Stimulated activated CD4-positive, alpha-beta T cell treated with anti-CD3 and anti-CD28 coated beads, Interleukin-2, amount 100 ng/mL, for 4 hours (primary cell): Measurements from ENCODE around the gene DOCK4.
"Not testable (repeated sequence)": the region's sequence is repeated elsewhere in the genome, so short reads cannot be mapped to it uniquely, and the experiment has no call there.

Source experiments
- DNase-seq: peaks from one replicate; pipeline ENCODE4 v3.0.0-alpha.2; 2020; ENCODE audit warnings: low read depth

DOCK4 gene

GRCh38 chr7:111953611-111954010 is 252.6 kb downstream of the DOCK4 start:
- DNase-seq = no peak

DNA sequence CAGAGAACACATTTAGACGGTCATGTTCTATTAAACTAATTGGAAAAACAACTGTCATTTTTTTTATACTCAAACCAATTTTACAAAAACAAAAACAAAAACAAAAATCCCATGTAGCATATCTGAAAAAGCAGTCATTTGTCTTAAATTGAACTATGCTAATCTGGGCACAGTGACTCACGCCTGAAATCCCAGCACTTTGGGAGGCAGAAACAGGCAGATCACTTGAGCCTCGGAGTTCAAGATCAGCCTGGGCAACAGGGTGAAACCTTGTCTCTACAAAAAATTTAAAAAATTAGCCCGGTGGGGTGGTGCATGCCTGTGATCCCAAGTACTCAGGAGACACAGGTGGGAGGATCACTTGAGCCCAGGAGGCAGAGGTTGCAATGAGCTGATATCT is 253.4 kb downstream of the DOCK4 start:
- DNase-seq = no peak

DNA sequence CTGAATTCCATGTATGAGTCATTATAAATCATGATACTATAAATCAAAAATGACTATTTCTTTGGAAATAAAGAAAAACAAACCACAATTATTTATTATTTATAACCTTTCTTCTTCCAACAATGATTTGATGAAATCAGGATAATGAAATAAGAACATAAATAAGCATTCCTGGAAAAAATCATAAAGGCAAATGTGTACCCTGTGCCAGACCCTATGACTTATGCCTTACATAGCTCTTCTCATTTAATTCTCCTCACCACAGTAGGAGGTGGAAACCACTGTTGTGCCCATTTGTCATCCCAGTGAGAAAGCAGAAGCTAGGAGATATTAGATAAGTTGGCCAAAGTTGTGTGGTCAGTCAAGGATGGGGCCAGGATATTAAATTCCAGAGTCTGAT is 255.1 kb downstream of the DOCK4 start:
- DNase-seq = no peak

DNA sequence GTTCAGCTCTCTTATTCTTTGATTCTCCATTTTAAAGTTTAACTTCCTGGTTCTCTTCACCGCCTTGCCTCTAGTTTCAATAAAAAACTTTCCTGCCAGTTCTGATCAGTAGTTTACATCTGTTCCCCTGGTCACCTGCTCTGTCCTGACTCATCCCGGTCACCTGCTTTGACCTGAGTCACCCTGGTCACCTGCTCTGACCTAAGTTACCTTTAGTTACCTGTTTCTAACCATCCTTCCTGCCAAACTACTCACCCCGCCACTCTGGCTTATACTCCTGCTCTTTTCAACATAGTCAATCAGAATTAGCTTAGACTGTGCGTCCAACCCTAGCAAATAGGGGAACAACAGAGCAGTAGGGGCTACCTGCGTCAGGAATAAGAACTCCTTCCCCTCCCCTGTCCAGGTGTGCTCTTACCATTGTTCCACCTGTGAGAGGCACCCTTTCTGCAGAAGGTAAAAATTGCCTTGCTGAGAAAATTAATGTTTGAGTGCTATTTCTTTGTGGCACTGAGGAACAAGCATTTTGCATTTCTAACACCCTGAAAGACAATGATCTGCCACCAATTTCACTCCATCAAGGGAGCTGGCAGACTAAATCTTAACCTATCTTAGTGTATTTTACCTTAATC is 263.6 kb downstream of the DOCK4 start:
- no peak for DNase-seq

DNA sequence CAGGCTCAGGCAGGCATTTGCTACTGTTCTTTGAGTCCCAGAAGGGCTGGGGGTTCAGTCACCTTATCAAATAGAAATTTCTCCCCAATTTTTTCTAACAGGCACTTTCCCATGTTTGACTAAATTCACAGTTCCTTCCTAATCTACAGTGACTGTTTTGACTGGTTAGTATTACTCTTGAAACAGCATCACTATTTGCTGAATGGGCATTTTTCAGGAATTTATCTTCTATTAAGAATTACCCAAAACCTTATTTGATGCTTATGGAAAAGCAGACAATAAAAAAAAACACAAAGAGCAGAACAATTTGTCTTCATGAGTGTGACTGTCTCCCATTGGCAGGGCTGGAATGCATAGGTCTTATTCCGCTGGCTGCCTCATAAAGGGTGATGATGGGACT is 269.0 kb downstream of the DOCK4 start:
- no peak for DNase-seq

DNA sequence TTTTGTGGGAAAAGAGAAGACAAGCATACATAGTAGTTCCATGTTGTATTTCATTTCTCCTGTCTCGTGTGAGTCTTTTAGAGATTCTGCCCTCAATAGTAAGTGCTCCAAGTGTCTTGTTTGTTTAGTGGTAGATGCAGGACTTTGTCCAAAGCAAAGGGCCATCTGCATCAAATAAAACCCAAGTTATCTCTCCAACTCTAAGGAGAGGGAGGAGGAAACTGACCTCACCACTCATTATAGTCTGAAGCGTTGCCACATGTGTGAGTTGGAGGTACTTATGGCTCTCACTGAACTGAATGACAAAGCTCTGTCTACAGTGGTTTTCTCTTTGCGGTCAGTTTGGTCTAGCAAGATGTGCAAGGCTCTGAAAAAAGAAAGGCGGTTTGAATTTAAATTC is 272.6 kb downstream of the DOCK4 start:
- no peak for DNase-seq

GRCh38 chr7:111931958-111932357 is 274.2 kb downstream of the DOCK4 start:
- DNase-seq = no peak

GRCh38 chr7:111931016-111931517 is 275.1 kb downstream of the DOCK4 start:
- DNase-seq = no peak

- DNase-seq = no peak
These were observed 276.9 kb downstream of the DOCK4 start for GRCh38 chr7:111929264-111929663.

GRCh38 chr7:111927353-111928019 is 278.7 kb downstream of the DOCK4 start:
- DNase-seq = no peak

GRCh38 chr7:111920329-111920728 is 285.9 kb downstream of the DOCK4 start:
- DNase-seq = no peak

- DNase-seq = no peak
These were observed 286.5 kb downstream of the DOCK4 start for GRCh38 chr7:111919631-111920179.

- DNase-seq = no peak
These were observed 287.0 kb downstream of the DOCK4 start for GRCh38 chr7:111919164-111919563.

DNA sequence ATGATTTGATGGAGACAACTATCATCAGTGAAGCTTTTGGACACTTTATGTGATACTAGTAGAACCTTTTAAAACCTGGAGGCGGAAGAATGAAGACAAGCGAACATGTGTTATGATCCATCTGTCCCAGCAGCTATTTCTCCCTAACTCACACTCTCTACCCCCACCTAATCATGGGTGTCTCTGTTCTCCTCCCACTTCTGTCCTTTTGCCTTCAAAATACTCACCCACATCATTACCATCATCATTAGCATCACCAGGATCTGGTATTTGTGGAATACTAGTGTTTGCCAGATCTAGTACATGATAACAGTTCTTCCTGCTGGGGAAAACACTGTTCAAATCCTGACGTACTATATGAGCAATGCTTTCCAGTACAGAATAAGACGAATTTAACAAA is 287.7 kb downstream of the DOCK4 start:
- DNase-seq = no peak

GRCh38 chr7:111917404-111917803 is 288.8 kb downstream of the DOCK4 start:
- not testable (repeated sequence) for DNase-seq

- DNase-seq = no peak
These were observed 291.9 kb downstream of the DOCK4 start for GRCh38 chr7:111914291-111914690.

- DNase-seq = no peak
These were observed 294.8 kb downstream of the DOCK4 start for GRCh38 chr7:111911166-111911961.

GRCh38 chr7:111910656-111911055 is 295.5 kb downstream of the DOCK4 start:
- no peak for DNase-seq

DNA sequence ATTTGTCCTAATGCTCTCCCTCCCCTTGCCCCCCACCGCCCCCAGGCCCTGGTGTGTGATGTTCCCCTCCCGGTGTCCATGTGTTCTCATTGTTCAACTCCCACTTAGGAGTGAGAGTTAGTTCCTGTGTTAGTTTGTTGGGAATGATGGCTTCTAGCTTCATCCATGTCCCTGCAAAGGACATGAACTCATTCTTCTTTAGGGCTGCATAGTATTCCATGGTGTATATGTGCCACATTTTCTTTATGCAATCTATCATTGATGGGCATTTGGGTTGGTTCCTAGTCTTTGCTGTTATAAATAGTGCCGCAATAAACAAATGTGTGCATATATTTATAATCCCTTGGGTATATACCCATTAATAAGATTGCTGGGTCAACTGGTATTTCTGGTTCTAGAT is 297.5 kb downstream of the DOCK4 start:
- DNase-seq = not testable (repeated sequence)

DNA sequence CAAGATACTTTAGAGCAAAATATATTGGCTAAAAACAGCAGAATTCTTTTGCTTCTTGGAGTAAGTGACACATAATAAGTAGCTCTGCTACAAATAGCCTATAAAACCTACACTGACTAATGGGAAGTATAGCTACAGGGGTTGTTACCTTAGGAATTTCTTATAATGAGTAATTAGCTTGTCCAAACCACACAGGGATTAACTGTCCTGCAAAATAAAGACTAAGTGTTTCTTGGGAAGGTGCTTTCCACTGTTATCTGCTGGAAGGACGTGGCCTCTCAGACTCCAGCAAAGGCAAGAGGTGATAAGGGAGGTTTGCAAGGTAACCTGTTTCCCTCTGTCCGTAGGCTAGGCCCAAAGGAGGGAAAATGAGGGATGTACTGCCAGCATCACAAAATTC is 302.4 kb downstream of the DOCK4 start:
- DNase-seq = no peak

DNA sequence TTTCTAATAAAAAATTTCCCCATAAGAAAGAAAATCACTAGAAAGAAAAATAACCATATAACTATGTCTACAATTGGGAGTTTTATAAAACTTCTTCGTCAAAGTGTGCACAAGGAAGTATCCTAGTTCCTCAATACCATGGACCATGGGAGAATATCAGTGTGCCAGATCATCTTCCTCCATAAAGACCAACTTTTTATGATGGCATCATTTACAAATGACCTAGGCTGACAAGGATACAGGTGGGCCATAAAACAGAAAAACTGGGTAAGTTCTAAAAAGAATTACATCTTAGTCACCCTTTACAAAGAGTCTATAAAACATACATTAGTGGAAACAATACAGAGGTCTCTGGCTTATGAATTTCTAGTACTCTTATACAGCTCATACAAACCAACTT is 303.2 kb downstream of the DOCK4 start:
- no peak for DNase-seq

DNA sequence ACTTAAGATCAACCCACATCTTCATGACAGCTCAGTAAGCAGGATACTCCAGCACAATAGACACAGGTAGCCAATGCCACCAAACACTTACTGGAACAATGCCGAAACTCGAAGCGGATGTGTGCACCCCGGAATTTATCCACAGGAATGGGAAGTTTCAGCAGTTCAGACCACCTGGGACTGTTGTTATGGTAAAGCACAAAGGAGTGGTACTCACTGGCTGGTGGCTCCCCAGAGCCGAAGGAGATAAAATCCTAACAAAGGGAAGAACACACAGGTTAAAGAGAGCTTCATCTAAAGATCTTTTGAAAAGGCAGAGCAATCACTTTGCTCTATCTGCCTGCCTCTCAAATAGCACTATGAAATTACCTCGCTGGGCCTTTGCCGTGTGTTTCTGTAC is 305.9 kb downstream of the DOCK4 start:
- no peak for DNase-seq

- no peak for DNase-seq
These were observed 311.1 kb downstream of the DOCK4 start for GRCh38 chr7:111895049-111895448.
